Measurements from ENCODE around the gene RPP30. TPM values are rescaled to one million over a fixed set of nuclear protein-coding genes. Genes with fewer than 3 reads are reported as not detected.

RPP30 gene
- total RNA-seq, 2 experiments from 2014 or later: 43.0 to 48.8 TPM

DNA sequence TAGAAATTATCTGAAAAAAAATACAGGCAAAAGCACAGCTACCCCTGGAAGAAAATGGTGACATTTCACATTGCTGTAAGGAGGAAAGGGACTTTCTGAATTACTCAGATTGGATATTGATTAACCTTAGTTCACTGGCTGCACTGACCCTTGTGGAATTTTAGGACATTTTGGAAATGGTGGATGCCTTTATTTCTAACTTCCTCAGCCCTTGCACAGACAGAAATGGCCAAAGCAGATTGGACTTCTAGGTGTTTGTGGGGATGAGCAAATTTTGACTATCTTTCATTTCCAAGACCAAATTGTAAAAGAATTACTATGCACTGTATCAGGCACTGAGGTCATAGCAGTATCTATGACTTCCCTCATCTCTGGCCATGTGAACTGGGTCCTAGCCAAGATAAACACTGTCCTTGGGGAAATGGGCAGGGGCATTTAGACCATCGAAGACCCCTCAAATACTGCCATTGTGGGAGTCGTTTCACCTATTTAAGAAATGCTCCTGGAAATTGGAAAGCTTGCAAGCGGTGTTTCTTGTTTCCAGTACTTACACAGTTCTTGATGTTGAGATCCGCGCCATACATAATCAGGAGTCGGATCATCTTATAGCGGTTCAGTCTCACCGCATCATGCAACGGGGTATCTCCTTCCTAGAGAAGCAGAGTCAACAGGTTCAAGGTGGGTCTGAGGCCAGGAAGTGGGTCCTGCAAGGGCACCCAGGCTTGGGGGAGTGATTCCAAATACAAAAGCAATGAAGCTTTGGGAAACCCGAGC lies 43.4 kb downstream of the RPP30 start:
- Mint-ChIP-seq H3K36me3 (no peaks in the 10 kb centered on the region), H3K4me1 (peaks cover 3% of the 10 kb centered on the region), H3K27ac (no peak overlapping the region), H3K4me3 (no peak overlapping the region), H3K27me3 (peaks cover 35% of the 10 kb centered on the region), H3K9me3 (ENCODE audit: low read depth) (no peaks in the 10 kb centered on the region)
- ATAC-seq: no peak
- DNase-seq: no peak
- CTCF ChIA-PET: no interaction called here

DNA sequence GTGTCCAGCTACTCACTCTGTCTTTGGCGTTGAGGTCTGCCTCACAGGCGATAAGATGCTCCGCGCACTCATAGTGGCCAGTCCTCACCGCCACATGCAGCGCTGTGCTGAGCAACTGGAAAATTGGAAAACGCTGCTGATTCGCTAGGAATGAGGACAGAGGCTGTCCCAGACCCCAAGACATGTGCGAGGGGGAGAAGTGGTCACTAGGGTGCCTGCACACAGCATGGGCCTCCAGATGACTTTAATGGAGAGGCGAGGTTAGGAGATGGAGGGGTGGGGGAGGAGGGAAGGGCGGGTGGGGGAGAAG lies 43.9 kb downstream of the RPP30 start:
- Mint-ChIP-seq H3K27ac (no peak overlapping the region), H3K27me3 (peaks cover 40% of the 10 kb centered on the region), H3K4me3 (no peak overlapping the region), H3K9me3 (ENCODE audit: low read depth) (no peaks in the 10 kb centered on the region), H3K36me3 (no peaks in the 10 kb centered on the region), H3K4me1 (peaks cover 3% of the 10 kb centered on the region)
- DNase-seq (no peak), ATAC-seq (no peak)
- CTCF ChIA-PET: no interaction called here

DNA sequence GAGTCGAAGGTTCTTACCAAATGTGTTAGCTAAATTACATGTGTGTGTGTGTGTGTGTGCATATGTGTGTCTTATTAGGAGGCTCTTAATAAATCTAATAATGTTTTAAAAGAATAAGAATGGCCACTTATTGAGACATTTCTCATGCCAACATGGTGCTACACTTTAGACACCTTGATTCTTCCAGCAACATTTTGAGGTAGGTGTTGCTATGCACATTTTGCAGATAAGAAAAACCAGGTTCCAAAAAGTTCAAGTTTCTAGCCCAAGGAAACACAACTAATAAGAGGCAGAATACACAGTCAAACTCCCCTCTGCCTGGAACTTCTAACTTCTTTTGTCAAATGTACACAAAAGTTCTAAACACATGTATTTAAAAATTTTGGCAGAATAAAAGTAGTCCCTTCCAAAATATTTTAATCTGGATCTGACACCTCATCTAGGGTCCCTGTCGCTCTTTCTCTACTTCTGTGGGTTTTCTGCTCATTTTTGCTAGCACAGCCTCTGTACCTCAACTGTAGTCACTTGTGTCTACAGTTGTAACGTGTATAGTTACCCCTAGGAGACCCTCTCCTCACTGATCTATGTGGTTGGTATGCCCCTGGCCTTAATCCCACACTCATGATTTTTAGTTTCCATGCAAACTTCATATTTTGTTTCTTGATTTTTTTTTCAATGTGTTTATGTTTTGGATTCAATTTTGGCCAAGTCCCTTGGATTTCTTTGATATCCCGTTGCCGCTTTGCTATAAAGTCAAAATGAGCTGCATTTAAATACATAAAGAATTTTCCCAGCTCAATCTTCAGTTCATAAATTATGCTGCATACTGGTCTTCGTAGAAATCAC lies 44.8 kb downstream of the RPP30 start:
- H3K27me3 Mint-ChIP-seq: peaks cover 47% of the 10 kb centered on the region
- H3K27ac Mint-ChIP-seq: no peak overlapping the region
- no peaks in the 10 kb centered on the region for H3K9me3 Mint-ChIP-seq (ENCODE audit: low read depth)
- DNase-seq (no peak), ATAC-seq (no peak)
- H3K4me3 Mint-ChIP-seq: no peak overlapping the region
- H3K36me3 Mint-ChIP-seq: no peaks in the 10 kb centered on the region
- peaks cover 3% of the 10 kb centered on the region for H3K4me1 Mint-ChIP-seq
- CTCF ChIA-PET: interaction anchor here (1.2 to 1.3 kb wide), 3 partner anchors 29 to 90 kb away, joined by 3 to 5 read pairs (median 3); no protein-coding TSS in a partner anchor

DNA sequence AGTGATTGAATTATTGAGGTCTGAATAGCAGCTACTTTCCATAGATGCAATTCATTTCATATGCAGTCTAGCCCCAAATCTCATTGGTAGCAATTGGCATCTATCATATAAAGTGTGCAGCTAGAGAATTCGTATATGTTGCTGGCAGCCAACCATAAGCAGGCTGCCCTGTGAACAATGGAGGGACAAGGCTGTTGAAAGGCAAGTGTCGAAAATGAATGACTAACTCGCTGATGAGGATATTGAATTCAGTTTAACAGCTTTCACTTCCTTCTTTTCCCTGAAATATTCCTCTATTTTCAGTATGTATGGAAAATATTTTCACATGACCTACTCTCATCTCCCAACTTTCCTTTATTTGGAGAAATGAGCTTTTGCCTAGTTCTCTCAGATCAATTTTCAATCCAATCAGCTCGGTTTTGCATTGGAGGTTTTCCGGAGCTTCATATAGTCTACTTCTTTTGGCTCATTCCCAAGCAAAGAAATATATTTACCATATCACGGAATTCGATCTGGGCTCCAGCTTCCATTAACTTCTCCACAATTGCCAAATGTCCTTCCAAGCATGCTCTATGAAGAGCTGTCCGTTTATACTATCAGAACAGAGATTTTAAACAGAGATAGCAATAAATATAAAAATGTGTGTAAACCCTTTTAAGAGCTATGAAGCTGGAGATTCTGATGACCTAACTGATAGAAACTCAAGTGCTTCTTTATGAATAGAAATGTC lies 45.6 kb downstream of the RPP30 start:
- H3K4me3 Mint-ChIP-seq: no peak overlapping the region
- H3K4me1 Mint-ChIP-seq: no peaks in the 10 kb centered on the region
- H3K9me3 Mint-ChIP-seq (ENCODE audit: low read depth): no peaks in the 10 kb centered on the region
- CTCF ChIA-PET: interaction anchor here (1.2 to 1.3 kb wide), 3 partner anchors 28 to 89 kb away, joined by 3 to 5 read pairs (median 3); no protein-coding TSS in a partner anchor
- ATAC-seq (no peak), DNase-seq (no peak)
- no peaks in the 10 kb centered on the region for H3K36me3 Mint-ChIP-seq
- H3K27me3 Mint-ChIP-seq: peaks cover 51% of the 10 kb centered on the region
- no peak overlapping the region for H3K27ac Mint-ChIP-seq

DNA sequence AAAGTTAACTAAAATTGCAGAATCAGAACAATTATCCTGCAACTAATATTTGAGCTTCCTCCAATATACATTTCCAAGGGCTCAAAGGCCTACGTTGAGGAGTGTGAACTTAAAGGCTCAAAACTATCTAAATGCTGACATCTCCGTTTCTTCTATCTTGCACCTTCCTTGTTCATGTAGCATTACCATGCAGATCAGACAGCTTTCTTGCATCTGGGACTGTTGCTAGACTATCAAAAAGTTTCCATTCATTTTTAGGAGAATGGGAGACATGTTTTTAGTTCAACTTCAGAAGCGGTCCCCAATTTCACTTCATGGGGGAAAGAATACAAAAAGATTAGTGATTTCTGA lies 46.2 kb downstream of the RPP30 start:
- no peaks in the 10 kb centered on the region for H3K4me1 Mint-ChIP-seq
- H3K27me3 Mint-ChIP-seq: peaks cover 54% of the 10 kb centered on the region
- ATAC-seq (no peak), DNase-seq (no peak)
- no peaks in the 10 kb centered on the region for H3K36me3 Mint-ChIP-seq
- no peak overlapping the region for H3K27ac Mint-ChIP-seq
- H3K4me3 Mint-ChIP-seq: no peak overlapping the region
- CTCF ChIA-PET: interaction anchor here (1.2 to 1.3 kb wide), 2 partner anchors 28 to 88 kb away, joined by 3 to 5 read pairs; no protein-coding TSS in a partner anchor
- no peaks in the 10 kb centered on the region for H3K9me3 Mint-ChIP-seq (ENCODE audit: low read depth)

DNA sequence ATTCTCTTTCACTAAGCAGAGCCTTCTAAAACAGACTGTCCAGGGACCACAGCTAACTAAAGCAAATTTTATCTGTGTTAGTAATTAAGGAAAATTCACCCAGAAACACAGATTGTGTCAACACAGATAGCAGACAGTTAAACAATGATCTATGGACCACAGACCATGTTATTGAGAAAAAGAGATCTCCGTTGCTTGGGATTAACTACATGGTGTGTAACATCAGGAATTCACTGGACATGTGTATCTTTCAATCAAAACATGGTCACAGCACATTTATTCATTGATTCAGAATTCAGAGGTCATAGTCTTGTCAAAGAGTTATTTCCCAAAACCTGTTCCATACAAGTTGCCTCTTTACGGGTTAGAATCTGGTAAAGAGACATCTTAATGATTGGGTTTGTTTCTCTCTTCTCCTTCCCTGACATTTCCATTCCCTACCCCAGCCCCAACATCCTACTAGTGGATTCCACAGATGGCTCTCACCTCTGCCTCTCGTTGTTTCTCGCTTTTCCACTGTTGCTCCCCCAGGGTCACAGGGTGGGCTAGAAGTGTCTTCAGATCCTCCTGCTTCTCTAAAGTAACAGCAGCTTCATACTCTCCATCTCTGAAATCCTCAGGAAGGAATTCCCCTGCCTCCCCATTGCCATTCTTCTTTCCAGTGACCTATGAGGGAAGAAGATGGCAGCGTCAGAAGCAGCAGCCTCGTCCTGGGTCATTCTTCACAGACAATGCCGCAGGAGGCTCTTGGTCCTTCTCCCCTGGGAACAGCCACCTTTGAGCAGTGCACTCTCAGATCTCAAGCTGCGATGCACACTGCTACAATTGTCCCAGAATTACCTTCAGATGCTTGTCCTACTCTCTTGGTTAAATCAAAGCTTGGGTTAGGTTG lies 48.2 kb downstream of the RPP30 start:
- Mint-ChIP-seq H3K4me3 (no peak overlapping the region), H3K36me3 (no peaks in the 10 kb centered on the region), H3K27me3 (peaks cover 63% of the 10 kb centered on the region), H3K4me1 (no peaks in the 10 kb centered on the region), H3K9me3 (ENCODE audit: low read depth) (no peaks in the 10 kb centered on the region), H3K27ac (no peak overlapping the region)
- CTCF ChIA-PET: interaction anchor here (1.0 to 1.7 kb wide), 2 partner anchors 8 to 10 kb away, joined by 4 to 5 read pairs; no protein-coding TSS in a partner anchor
- DNase-seq (no peak), ATAC-seq (no peak)

DNA sequence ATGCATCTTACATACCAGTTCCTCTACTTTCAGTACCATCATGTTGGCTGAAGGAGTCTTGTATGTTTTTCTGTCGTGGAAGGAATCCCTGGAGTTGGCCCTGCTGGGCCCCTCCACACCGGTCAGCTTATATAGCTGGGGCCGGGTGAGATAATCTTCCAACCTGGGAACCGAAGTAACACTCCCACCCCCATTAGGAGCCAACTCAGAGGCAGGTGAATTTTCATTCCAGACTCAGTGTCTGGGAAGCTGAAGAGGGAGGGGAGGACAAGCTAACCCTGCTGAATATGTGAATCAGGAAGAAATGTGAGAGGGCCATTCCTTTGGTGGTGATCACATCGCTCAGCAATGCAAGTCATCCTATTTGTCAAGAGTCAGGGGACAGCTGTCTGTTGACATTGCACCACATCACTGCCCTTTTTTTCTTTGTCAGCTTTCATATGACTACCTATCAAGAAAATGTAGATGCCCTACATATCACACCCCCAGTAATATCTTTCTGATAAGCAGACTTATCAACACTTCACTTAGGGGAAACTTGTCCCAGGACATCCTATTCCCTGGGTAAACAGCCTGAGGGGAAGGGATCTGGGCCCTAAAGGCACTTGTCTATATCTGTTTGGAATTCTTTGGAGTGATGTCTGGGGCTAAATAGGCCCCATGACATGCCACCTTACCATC lies 49.4 kb downstream of the RPP30 start, which contains the start of gene ANKRD1:
Gene ANKRD1, minus strand, starts transcription at position 102 of the 681 bp plus-strand sequence. Its CDS starts 60 bp downstream, at position 42.
- H3K4me3 Mint-ChIP-seq: no peak within 1 kb of the TSS
- H3K27ac Mint-ChIP-seq: no peak within 1 kb of the TSS
- CTCF ChIA-PET: interaction anchor here (1.0 to 1.2 kb wide), 2 partner anchors 9 to 41 kb away, joined by 4 to 5 read pairs; no protein-coding TSS in a partner anchor
- peaks cover 66% of the 10 kb centered on the region for H3K27me3 Mint-ChIP-seq
- ATAC-seq (no peak), DNase-seq (no peak)
- no peaks in the 10 kb centered on the region for H3K9me3 Mint-ChIP-seq (ENCODE audit: low read depth)
- no peaks in the 10 kb centered on the region for H3K4me1 Mint-ChIP-seq
- H3K36me3 Mint-ChIP-seq: no peaks in the 10 kb centered on the region

DNA sequence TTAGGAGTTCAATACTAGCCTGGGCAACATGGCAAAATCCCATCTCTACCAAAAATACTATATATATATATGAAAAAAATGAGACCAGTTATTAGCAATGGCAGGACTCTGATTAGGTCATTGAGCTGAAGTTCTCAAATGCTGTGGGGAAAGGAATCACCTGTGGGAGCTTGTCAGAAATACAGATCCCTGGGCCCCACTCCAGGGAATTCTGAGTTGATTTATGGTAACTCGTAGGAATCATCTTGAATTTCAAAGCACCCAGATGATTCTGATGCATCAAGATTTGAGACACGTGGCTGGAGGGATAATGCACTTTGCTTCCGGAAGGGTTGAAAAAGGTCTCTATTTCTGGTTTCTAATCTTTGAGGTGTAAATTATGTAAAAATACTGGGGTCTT lies 50.1 kb downstream of the RPP30 start:
- H3K36me3 Mint-ChIP-seq: no peaks in the 10 kb centered on the region
- peaks cover 64% of the 10 kb centered on the region for H3K27me3 Mint-ChIP-seq
- no peak for ATAC-seq
- CTCF ChIA-PET: interaction anchor here (0.6 to 1.2 kb wide), 2 partner anchors 21 to 42 kb away, joined by 3 to 4 read pairs; no protein-coding TSS in a partner anchor
- no peak overlapping the region for H3K4me3 Mint-ChIP-seq
- no peaks in the 10 kb centered on the region for H3K4me1 Mint-ChIP-seq
- DNase-seq: no peak
- no peaks in the 10 kb centered on the region for H3K9me3 Mint-ChIP-seq (ENCODE audit: low read depth)
- H3K27ac Mint-ChIP-seq: no peak overlapping the region

DNA sequence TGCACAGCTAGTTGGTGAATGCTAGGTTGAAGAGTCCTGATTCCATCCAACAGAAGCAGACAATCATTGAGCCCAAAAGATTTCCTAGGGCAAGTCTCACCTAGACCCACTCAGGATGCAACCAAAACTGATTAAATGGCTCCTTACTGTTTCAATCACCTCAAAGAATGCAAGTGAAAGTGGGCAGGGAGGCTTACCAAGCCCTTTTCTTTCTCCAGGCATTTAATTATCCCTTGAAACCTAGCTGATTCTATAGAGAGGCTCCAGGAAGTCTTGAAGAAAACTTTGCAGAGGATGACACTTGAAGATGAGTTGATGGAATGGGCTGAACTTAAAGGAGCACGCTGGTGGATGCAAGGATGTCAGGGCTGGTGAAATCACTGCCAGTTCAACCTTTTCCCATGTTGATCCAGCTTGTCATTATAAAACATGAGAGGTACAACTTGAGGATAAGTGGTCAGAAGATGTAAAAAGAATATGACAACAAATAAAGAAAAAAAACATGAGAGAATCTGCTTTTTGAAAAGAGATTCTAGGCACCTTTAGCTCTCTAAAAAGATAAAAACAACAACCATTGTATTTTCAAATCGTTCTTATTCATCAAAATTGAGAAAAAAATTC lies 51.4 kb downstream of the RPP30 start:
- Mint-ChIP-seq H3K9me3 (ENCODE audit: low read depth) (no peaks in the 10 kb centered on the region), H3K4me3 (no peak overlapping the region), H3K36me3 (no peaks in the 10 kb centered on the region), H3K27me3 (peaks cover 69% of the 10 kb centered on the region), H3K4me1 (no peaks in the 10 kb centered on the region), H3K27ac (no peak overlapping the region)
- ATAC-seq (no peak), DNase-seq (no peak)
- CTCF ChIA-PET: interaction anchor here (0.7 to 1.1 kb wide), 2 partner anchors 29 to 83 kb away, joined by 3 read pairs; no protein-coding TSS in a partner anchor

DNA sequence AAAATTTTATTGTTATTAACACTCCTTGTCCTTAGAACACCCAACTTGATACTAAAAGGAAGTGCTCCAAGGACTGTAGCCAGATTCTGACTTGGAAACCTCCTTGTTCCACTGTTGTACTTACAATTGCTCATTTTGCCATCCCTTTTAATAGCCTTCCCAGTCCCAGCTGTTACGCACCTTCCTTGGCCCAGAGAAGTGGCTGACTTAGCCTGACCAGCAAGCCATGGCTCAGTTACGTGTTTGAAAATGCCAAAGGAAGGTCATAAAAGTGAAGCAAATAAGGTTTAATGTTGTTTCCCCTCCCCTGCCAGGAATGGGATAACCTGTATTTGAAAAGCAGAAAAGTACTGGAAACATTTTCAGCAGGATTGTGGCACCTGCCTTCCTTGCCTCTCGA lies 52.8 kb downstream of the RPP30 start:
- no peaks in the 10 kb centered on the region for H3K4me1 Mint-ChIP-seq
- no peaks in the 10 kb centered on the region for H3K9me3 Mint-ChIP-seq (ENCODE audit: low read depth)

DNA sequence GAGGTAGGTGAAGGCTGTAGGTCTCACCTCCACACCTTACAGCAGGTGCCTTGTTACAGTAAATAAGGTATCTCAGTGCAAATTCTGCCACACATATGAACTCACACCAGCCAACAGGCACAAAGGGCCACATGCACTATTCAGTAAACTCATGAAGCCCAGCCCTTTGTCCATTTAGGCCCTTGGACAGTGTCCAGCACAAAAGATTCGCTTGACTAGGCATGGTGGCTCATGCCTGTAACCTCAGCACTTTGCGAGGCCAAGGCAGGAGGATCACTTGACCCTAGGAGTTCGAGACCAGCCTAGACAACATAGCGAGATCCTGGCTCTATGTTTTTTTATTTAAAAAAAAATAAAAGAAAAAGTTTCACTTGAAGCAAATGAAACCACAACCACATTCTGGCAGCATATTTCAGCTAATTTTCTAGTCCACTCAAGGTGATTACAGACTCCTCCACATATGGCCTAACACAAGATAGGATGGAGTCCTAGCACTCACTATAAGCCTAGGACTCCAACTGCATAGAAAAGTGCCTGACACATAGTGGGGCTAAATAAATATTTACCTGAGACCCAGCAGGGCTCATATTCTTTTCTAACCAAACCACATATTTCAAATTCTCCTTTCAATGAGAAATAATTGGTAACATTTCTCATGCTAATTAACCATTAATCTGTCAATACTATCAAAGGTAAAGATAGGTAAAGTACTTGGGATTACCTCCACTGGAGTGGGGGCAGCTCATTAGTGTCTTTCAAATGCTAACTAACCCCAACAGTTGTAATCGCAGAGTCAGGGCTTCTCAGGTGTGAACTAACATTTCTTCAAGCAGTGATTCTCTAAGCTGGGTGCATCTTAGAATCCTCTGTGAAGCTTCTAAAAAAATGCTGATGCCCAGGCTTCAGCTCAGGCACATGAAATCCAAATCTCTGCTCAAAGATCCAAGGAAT lies 53.6 kb downstream of the RPP30 start:
- DNase-seq (no peak), ATAC-seq (no peak)
- peaks cover 65% of the 10 kb centered on the region for H3K27me3 Mint-ChIP-seq
- H3K4me3 Mint-ChIP-seq: no peak overlapping the region
- H3K36me3 Mint-ChIP-seq: no peaks in the 10 kb centered on the region
- CTCF ChIA-PET: interaction anchor here (0.9 kb wide), 1 partner anchor 14 kb away, joined by 4 read pairs; no protein-coding TSS in a partner anchor
- no peak overlapping the region for H3K27ac Mint-ChIP-seq
- no peaks in the 10 kb centered on the region for H3K4me1 Mint-ChIP-seq
- H3K9me3 Mint-ChIP-seq (ENCODE audit: low read depth): no peaks in the 10 kb centered on the region

More for the DNA sequence above, 52.8 kb downstream of the RPP30 start:
- CTCF ChIA-PET: interaction anchor here (0.5 to 1.1 kb wide), 2 partner anchors 28 to 59 kb away, joined by 3 read pairs; no protein-coding TSS in a partner anchor
- Mint-ChIP-seq H3K4me3 (no peak overlapping the region), H3K27ac (no peak overlapping the region), H3K36me3 (no peaks in the 10 kb centered on the region), H3K27me3 (peaks cover 68% of the 10 kb centered on the region)
- ATAC-seq: no peak
- DNase-seq: no peak
